ENCODE data around the gene CHST4.
"Not testable (repeated sequence)": the region's sequence is repeated elsewhere in the genome, so short reads cannot be mapped to it uniquely, and the experiment has no call there.

CHST4 gene

GRCh38 chr16:71498031-71498430 is 28.2 kb upstream of the CHST4 start:
- Histone ChIP-seq H3K9me3 (no peaks in the 10 kb centered on the region), H3K36me3 (no peaks in the 10 kb centered on the region), H3K4me1 (no peaks in the 10 kb centered on the region), H3K27me3 (0 out of 2 replicates have a peak, but pooled peaks cover 9% of the 10 kb centered on the region), H3K4me3 (ENCODE audit: low read depth, low read length) (no peak overlapping the region)
- TF ChIP-seq CTCF (IDR thresholded peaks at IDR 0.05; ENCODE audit: low read depth, low read length) = no peak
- DNase-seq = no peak

- Histone ChIP-seq H3K27me3 (0 out of 2 replicates have a peak, but pooled peaks cover 7% of the 10 kb centered on the region), H3K4me1 (no peaks in the 10 kb centered on the region), H3K4me3 (ENCODE audit: low read depth, low read length) (no peak overlapping the region), H3K9me3 (no peaks in the 10 kb centered on the region), H3K36me3 (no peaks in the 10 kb centered on the region)
- peak; percentile 75 for TF ChIP-seq CTCF (IDR thresholded peaks at IDR 0.05; ENCODE audit: low read depth, low read length)
- peak; percentile 44 for DNase-seq
Observed at GRCh38 chr16:71499775-71500364, 26.4 kb upstream of the CHST4 start.

GRCh38 chr16:71500964-71501363 is 25.3 kb upstream of the CHST4 start:
- Histone ChIP-seq H3K9me3 (no peaks in the 10 kb centered on the region), H3K36me3 (no peaks in the 10 kb centered on the region), H3K4me3 (ENCODE audit: low read depth, low read length) (no peak overlapping the region), H3K27me3 (0 out of 2 replicates have a peak, but pooled peaks cover 7% of the 10 kb centered on the region), H3K4me1 (no peaks in the 10 kb centered on the region)
- no peak for TF ChIP-seq CTCF (IDR thresholded peaks at IDR 0.05; ENCODE audit: low read depth, low read length)
- no peak for DNase-seq

- H3K9me3 ChIP-seq = no peaks in the 10 kb centered on the region
- no peak for DNase-seq
- no peaks in the 10 kb centered on the region for H3K36me3 ChIP-seq
- no peaks in the 10 kb centered on the region for H3K4me1 ChIP-seq
- H3K27me3 ChIP-seq = 0 out of 2 replicates have a peak, but pooled peaks cover 6% of the 10 kb centered on the region
- no peak for TF ChIP-seq CTCF (IDR thresholded peaks at IDR 0.05; ENCODE audit: low read depth, low read length)
- no peak overlapping the region for H3K4me3 ChIP-seq (ENCODE audit: low read depth, low read length)
Observed at GRCh38 chr16:71501547-71501946, 24.7 kb upstream of the CHST4 start.

GRCh38 chr16:71504051-71504450 is 22.2 kb upstream of the CHST4 start:
- H3K4me3 ChIP-seq (ENCODE audit: low read depth, low read length); H3K27me3 ChIP-seq; H3K4me1 ChIP-seq; DNase-seq; H3K9me3 ChIP-seq; H3K36me3 ChIP-seq: not testable (repeated sequence)

GRCh38 chr16:71504901-71505300 is 21.3 kb upstream of the CHST4 start:
- Histone ChIP-seq H3K4me3 (ENCODE audit: low read depth, low read length) (no peak overlapping the region), H3K9me3 (no peaks in the 10 kb centered on the region), H3K27me3 (no peaks in the 10 kb centered on the region; the same call in 1 of the 2 replicates), H3K4me1 (no peaks in the 10 kb centered on the region), H3K36me3 (no peaks in the 10 kb centered on the region)
- no peak for DNase-seq
- TF ChIP-seq CTCF (IDR thresholded peaks at IDR 0.05; ENCODE audit: low read depth, low read length) = no peak

All from BE2C (cell line).